IMR-90 (cell line): Measurements from ENCODE around the gene CORO1C. TPM values are rescaled to one million over a fixed set of nuclear protein-coding genes. Genes with fewer than 3 reads are reported as not detected.

Source experiments
- CTCF ChIP-seq: conservative IDR thresholded peaks from 2 replicates; pipeline ENCODE4 v1.5.1; 2012; ENCODE audit warnings: mild to moderate bottlenecking, low read depth, low read length, improper control_type of control experiment
- polyA plus RNA-seq, 3 experiments: library from polyadenylated mRNA; depleted of rRNA; stranded (reverse); fragments of >200 nt; gene quantifications; 2 replicates each; pipeline ENCODE4 v1.2.3, GENCODE V29; 2012; ENCODE audit warnings: low replicate concordance in 1 of 3
- total RNA-seq: library from RNA; depleted of rRNA; stranded (reverse); fragments of >200 nt; gene quantifications from 2 replicates; pipeline ENCODE4 v1.2.3, GENCODE V29; 2012

The CORO1C gene
- total and polyA plus RNA-seq, 2 of the 4 experiments (the other 2 are of a cell fraction), result 675 to 1,100 TPM

GRCh38 chr12:108730365-108731104 is 783 bp downstream of the CORO1C start (continued):
- no peak for TF ChIP-seq CTCF
